Measurements from ENCODE around the gene LRRC2.

DNA sequence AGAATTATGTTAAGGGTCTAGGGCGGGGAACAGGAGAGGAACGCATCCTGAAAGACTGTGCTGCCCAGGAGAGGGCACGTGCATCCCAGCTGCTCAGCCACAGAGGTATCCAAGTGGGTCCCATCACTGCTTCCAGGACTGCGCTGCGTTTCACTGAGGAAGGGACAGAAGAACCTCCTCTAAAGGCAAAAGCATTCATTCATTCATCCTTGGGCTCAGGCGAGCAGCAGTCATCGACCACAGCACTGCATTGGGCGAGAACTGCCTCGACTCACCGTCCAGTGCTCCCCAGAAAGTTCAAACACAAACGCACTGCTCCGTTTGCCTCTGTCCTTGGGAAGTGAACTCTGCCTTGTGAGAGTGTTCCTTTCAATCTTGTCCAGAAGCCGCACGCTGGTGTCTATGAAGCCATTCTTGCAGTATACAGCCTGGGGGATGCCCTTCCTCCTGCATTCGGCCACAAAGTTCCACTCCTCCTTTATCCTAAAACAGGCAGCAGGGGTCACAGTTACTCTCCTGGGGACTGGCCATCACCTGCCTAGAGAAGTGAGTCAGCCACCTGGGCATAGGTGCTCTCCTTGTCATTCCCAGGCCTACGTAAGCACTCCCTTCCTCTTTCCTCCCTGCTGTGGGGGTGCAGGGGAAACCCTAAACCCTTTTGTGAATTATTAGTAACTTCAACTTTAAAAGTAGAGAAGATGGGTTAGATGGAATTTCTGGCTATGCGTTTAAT is 21.2 kb downstream of the LRRC2 start:
- TF ChIP-seq, protein P1, sequence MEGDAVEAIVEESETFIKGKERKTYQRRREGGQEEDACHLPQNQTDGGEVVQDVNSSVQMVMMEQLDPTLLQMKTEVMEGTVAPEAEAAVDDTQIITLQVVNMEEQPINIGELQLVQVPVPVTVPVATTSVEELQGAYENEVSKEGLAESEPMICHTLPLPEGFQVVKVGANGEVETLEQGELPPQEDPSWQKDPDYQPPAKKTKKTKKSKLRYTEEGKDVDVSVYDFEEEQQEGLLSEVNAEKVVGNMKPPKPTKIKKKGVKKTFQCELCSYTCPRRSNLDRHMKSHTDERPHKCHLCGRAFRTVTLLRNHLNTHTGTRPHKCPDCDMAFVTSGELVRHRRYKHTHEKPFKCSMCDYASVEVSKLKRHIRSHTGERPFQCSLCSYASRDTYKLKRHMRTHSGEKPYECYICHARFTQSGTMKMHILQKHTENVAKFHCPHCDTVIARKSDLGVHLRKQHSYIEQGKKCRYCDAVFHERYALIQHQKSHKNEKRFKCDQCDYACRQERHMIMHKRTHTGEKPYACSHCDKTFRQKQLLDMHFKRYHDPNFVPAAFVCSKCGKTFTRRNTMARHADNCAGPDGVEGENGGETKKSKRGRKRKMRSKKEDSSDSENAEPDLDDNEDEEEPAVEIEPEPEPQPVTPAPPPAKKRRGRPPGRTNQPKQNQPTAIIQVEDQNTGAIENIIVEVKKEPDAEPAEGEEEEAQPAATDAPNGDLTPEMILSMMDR (IDR thresholded peaks at IDR 0.05; ENCODE audit: extremely low read depth in 1 of 2, insufficient read depth in 1 of 2, low read depth in 1 of 2, low read length in 2 of 2): no peak
- TF ChIP-seq POLR2A (IDR thresholded peaks at IDR 0.05; ENCODE audit: low read depth, low read length): no peak
- no peak for TF ChIP-seq POLR2AphosphoS5 (IDR thresholded peaks at IDR 0.05; ENCODE audit: insufficient read depth, low read depth, low read length)
- TF ChIP-seq, protein P2, sequence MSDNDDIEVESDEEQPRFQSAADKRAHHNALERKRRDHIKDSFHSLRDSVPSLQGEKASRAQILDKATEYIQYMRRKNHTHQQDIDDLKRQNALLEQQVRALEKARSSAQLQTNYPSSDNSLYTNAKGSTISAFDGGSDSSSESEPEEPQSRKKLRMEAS (IDR thresholded peaks at IDR 0.05; ENCODE audit: insufficient read depth, insufficient read length): no peak
- no peak for TF ChIP-seq EZH2 (IDR thresholded peaks at IDR 0.05; ENCODE audit: borderline replicate concordance, low read depth, low read length, severe bottlenecking)
- TF ChIP-seq FOS (IDR thresholded peaks at IDR 0.05; ENCODE audit: borderline replicate concordance, insufficient read depth, low read length): no peak
